ENCODE measurements around the gene TMEM238L.

DNA sequence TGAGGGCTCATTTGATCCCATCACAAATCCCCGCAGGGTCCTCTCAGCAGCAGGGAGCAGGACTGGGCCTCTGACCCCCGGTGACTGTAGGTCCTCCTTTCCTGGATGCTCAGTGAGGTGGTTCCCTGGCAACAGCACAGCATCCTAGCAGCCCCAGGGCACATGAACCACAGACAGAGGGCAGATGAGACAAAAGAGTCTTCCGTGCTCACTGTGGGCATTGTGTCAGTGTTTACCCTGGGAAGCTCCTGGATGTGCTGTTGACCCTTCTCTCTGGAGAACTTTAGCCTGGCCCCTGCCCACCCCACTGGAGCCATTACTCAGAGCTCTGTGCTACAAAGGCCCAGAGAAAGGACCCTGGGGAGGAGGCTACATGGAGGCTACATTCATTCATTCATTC is 52.3 kb downstream of the TMEM238L start:
- TF ChIP-seq, protein P1, sequence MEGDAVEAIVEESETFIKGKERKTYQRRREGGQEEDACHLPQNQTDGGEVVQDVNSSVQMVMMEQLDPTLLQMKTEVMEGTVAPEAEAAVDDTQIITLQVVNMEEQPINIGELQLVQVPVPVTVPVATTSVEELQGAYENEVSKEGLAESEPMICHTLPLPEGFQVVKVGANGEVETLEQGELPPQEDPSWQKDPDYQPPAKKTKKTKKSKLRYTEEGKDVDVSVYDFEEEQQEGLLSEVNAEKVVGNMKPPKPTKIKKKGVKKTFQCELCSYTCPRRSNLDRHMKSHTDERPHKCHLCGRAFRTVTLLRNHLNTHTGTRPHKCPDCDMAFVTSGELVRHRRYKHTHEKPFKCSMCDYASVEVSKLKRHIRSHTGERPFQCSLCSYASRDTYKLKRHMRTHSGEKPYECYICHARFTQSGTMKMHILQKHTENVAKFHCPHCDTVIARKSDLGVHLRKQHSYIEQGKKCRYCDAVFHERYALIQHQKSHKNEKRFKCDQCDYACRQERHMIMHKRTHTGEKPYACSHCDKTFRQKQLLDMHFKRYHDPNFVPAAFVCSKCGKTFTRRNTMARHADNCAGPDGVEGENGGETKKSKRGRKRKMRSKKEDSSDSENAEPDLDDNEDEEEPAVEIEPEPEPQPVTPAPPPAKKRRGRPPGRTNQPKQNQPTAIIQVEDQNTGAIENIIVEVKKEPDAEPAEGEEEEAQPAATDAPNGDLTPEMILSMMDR (IDR thresholded peaks at IDR 0.05) = no peak
- no peak for TF ChIP-seq POLR2A (IDR thresholded peaks at IDR 0.05)
